ENCODE measurements around the gene HRG. TPM values are rescaled to one million over a fixed set of nuclear protein-coding genes. Genes with fewer than 3 reads are reported as not detected.

Gene HRG
- total RNA-seq, 1 donor from 2014 or later = not detected

DNA sequence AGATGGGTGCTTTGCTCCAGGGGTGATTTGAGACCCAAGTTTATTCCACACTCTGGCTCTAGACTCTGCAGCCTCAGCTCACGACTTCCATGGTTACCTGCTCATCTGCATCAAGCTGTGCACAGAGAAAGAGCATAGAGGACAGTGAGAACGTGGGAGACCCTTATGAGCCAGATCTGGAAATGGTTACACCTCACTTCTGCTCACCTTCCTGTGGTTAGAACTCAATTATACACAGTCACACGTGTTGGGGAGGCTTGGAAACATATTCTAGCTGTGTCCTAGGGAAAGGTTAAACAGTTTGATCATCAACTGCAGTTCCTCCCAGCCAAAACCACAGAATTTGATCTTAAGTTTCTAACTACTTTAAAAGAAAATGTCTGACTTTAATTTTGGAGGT, 23.8 kb upstream of the HRG start:
- H3K4me3 Mint-ChIP-seq (ENCODE audit: low read depth) = no peak overlapping the region
- no peaks in the 10 kb centered on the region for H3K36me3 Mint-ChIP-seq (ENCODE audit: low read depth)
- no peak overlapping the region for H3K27ac Mint-ChIP-seq
- intact Hi-C loops (cut with micrococcal nuclease) = no loop called here
- no peaks in the 10 kb centered on the region for H3K9me3 Mint-ChIP-seq
- peaks cover 19% of the 10 kb centered on the region for H3K4me1 Mint-ChIP-seq (ENCODE audit: low read depth)
- no peak for DNase-seq (ENCODE audit: low spot score)
- peaks cover 5% of the 10 kb centered on the region for H3K27me3 Mint-ChIP-seq (ENCODE audit: low read depth)

DNA sequence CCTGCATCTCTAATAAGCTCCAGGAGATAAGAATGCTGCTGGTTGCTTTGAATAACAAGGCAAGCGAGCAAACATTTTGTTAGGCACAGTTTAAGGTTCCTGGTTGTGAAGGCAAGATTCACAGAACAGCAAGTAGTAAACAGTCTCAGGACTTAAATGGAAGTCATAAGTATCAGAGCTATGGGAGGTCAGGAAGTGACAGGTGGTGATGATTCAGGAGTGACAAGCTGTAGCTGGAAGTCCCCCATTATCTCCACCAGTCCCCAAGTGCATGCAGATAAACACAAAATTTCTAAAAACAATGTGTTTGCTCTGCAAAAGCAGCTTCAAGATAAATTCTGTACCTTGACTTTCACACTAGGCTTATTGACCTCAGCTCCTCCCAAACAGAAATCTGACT, 22.3 kb upstream of the HRG start:
- H3K27ac Mint-ChIP-seq = no peak overlapping the region
- H3K36me3 Mint-ChIP-seq (ENCODE audit: low read depth) = no peaks in the 10 kb centered on the region
- no peak overlapping the region for H3K4me3 Mint-ChIP-seq (ENCODE audit: low read depth)
- H3K4me1 Mint-ChIP-seq (ENCODE audit: low read depth) = peaks cover 19% of the 10 kb centered on the region
- no peak for DNase-seq (ENCODE audit: low spot score)
- no peaks in the 10 kb centered on the region for H3K9me3 Mint-ChIP-seq
- H3K27me3 Mint-ChIP-seq (ENCODE audit: low read depth) = peaks cover 8% of the 10 kb centered on the region
- intact Hi-C loops (cut with micrococcal nuclease) = no loop called here

DNA sequence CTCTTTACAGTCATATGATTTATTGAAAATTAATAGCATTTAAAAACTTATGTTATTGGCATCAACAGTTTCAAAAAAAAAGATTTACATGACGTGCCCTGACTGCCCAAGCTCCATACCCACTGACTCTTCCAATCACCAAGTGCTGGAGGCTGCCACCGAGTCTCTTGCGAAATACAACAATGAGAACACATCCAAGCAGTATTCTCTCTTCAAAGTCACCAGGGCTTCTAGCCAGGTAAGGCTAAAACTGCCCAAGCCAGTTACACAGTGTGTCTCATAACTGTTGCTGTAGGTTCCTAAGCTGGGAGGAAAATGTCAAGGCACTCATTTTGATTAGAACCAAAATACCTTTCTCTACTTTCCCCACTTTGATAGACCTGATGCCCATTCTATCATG, 21.1 kb upstream of the HRG start:
- intact Hi-C loops (cut with micrococcal nuclease) = no loop called here
- peaks cover 12% of the 10 kb centered on the region for H3K27me3 Mint-ChIP-seq (ENCODE audit: low read depth)
- no peak overlapping the region for H3K4me3 Mint-ChIP-seq (ENCODE audit: low read depth)
- no peaks in the 10 kb centered on the region for H3K36me3 Mint-ChIP-seq (ENCODE audit: low read depth)
- DNase-seq (ENCODE audit: low spot score) = no peak
- no peaks in the 10 kb centered on the region for H3K9me3 Mint-ChIP-seq
- no peak overlapping the region for H3K27ac Mint-ChIP-seq
- peaks cover 19% of the 10 kb centered on the region for H3K4me1 Mint-ChIP-seq (ENCODE audit: low read depth)

DNA sequence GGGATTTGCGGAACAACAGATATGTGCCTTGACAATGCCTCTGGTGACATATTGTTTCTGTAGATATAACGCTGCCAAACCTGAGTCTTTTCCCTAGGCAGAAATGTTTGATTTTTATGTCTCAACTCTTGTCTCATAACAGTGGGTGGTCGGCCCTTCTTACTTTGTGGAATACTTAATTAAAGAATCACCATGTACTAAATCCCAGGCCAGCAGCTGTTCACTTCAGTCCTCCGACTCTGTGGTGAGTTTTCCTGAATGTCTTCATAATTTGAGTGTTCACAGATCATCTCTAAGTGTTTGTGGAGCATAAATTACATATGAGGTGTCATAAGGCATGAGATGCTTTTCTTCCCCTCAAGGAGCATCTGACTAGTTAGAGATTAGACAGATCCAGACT, 19.7 kb upstream of the HRG start:
- intact Hi-C loops (cut with micrococcal nuclease) = no loop called here
- Mint-ChIP-seq H3K9me3 (no peaks in the 10 kb centered on the region), H3K4me3 (ENCODE audit: low read depth) (no peak overlapping the region), H3K27me3 (ENCODE audit: low read depth) (peaks cover 12% of the 10 kb centered on the region), H3K4me1 (ENCODE audit: low read depth) (peaks cover 19% of the 10 kb centered on the region), H3K36me3 (ENCODE audit: low read depth) (no peaks in the 10 kb centered on the region), H3K27ac (no peak overlapping the region)
- DNase-seq (ENCODE audit: low spot score) = no peak

DNA sequence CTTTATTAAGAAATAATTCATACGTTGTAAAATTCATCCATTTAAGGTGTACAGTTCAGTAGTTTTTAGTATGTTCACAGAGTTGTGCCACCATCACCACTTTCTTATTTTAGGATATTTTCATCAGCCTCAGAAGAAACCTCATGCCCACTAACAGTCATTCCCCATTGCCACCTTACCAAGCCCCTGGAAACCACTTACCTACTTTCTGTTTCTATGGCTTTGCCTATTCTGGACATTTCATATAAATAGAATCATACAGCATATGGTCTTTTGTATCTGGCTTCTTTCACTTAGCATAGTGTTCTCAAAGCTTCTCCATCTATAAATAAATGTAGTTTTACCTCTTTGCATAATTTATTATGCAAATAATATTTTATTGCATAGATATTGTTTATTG, 19.0 kb upstream of the HRG start:
- Mint-ChIP-seq H3K27ac (no peak overlapping the region), H3K4me1 (ENCODE audit: low read depth) (peaks cover 19% of the 10 kb centered on the region), H3K4me3 (ENCODE audit: low read depth) (no peak overlapping the region), H3K36me3 (ENCODE audit: low read depth) (no peaks in the 10 kb centered on the region), H3K9me3 (no peaks in the 10 kb centered on the region), H3K27me3 (ENCODE audit: low read depth) (peaks cover 15% of the 10 kb centered on the region)
- intact Hi-C loops (cut with micrococcal nuclease) = no loop called here
- DNase-seq (ENCODE audit: low spot score) = no peak

DNA sequence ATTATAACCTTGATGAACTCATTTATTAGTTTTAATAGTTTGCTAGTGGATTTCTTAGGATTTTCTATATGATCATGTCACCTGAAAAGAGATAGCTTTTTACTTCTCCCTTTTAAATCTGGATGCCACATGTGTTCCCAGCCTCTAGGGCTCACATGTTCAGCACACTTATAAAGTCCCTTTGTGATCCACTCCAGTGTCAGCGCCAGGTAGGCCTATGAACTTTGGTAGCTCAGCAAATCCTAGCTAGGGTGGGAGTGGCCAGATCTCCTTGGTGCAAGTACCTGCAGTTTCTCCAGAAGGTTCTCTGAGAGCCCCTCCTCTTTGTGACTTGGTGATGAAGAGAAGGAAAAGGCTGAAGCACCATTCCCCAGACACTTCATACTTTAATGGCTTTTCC, 17.0 kb upstream of the HRG start:
- Mint-ChIP-seq H3K27me3 (ENCODE audit: low read depth) (peaks cover 17% of the 10 kb centered on the region), H3K4me1 (ENCODE audit: low read depth) (peaks cover 3% of the 10 kb centered on the region), H3K27ac (no peak overlapping the region), H3K36me3 (ENCODE audit: low read depth) (no peaks in the 10 kb centered on the region), H3K9me3 (no peaks in the 10 kb centered on the region), H3K4me3 (ENCODE audit: low read depth) (no peak overlapping the region)
- intact Hi-C loops (cut with micrococcal nuclease) = no loop called here
- no peak for DNase-seq (ENCODE audit: low spot score)

DNA sequence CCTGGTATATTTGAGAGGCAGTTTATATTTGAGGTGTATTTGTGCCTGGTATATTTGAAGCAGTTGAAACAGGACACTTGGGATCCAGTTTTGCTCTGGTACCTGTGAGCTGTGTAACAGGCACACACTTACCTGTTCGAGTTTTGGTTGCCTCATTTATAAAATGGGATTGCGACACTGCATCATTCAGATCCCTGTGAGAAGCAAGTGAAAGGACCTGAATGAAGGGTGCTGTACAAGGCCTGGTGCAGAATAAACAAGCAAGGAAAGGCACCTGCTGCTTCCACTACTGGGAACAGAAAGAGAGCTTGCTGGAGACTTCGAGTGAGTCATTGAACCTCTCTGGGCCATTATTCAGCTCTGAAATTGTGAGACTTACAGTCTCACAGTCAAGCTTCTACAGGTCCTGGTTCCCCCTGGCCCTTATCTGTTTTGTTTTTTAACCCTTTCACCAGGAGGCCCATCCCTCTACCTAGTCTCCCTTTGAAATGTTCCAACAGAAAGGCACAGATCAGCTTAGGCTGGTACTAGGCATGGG, 14.1 kb upstream of the HRG start:
- Mint-ChIP-seq H3K27me3 (ENCODE audit: low read depth) (peaks cover 26% of the 10 kb centered on the region), H3K4me3 (ENCODE audit: low read depth) (no peak overlapping the region), H3K27ac (no peak overlapping the region), H3K9me3 (no peaks in the 10 kb centered on the region), H3K36me3 (ENCODE audit: low read depth) (no peaks in the 10 kb centered on the region), H3K4me1 (ENCODE audit: low read depth) (no peaks in the 10 kb centered on the region)
- intact Hi-C loops (cut with micrococcal nuclease) = no loop called here
- DNase-seq (ENCODE audit: low spot score) = no peak

DNA sequence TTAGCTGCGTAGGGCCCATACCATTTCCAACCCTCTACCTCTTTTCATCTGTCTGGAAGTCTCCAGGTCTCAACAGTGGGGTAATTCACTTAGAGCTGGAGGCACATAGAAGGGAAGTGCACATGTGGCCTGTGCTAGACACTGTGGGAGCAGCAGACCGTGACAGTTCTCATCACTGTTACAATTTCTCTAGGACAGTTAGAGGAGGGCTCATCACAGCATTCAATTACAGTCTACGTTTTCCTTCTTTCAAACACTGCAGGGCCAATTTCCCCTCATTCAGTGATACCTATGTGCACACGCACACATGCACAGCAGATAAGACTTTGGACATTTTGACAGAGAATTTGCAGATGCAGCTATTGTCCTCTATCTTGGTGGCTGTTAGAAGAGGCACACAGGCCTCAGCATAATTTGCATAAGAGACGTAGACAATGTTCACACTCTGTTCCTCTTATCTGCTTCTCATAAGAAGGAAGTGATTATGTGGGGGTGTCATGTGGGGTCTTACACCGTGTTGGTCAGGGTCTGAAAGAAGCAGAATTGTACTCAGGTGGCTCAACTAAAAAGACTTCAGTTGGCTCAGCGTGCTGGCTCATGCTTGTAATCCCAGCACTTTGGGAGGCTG, 12.6 kb upstream of the HRG start:
- no peaks in the 10 kb centered on the region for H3K36me3 Mint-ChIP-seq (ENCODE audit: low read depth)
- H3K27ac Mint-ChIP-seq = no peak overlapping the region
- intact Hi-C loops (cut with micrococcal nuclease) = no loop called here

DNA sequence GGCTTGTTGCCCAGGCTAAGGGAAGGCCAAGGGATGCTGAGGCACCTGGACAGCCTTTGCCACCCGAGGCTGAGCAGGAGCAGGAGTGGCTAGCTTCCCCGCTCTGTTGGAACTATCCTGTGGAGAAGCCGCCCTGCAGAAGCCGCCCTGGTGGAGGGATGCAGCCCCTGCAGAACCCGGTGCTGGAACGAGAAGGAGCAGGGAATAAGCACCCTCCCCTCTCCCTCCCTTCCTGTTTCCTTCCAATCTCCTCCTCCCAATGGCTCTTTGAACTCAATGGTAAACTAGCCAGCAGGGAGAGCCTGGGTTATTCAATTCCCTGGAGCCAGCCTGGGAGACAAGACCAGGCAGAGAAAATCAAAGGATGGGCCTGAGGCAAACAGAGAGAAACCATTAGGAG, 11.8 kb upstream of the HRG start:
- no peak for DNase-seq (ENCODE audit: low spot score)
- no peaks in the 10 kb centered on the region for H3K4me1 Mint-ChIP-seq (ENCODE audit: low read depth)
- no peaks in the 10 kb centered on the region for H3K36me3 Mint-ChIP-seq (ENCODE audit: low read depth)
- H3K27ac Mint-ChIP-seq = no peak overlapping the region
- no peak overlapping the region for H3K4me3 Mint-ChIP-seq (ENCODE audit: low read depth)
- H3K27me3 Mint-ChIP-seq (ENCODE audit: low read depth) = peaks cover 29% of the 10 kb centered on the region
- H3K9me3 Mint-ChIP-seq = no peaks in the 10 kb centered on the region
- intact Hi-C loops (cut with micrococcal nuclease) = no loop called here

More for the DNA sequence above, 12.6 kb upstream of the HRG start:
- Mint-ChIP-seq H3K4me3 (ENCODE audit: low read depth) (no peak overlapping the region), H3K4me1 (ENCODE audit: low read depth) (no peaks in the 10 kb centered on the region), H3K9me3 (no peaks in the 10 kb centered on the region), H3K27me3 (ENCODE audit: low read depth) (peaks cover 27% of the 10 kb centered on the region)
- DNase-seq (ENCODE audit: low spot score) = no peak

DNA sequence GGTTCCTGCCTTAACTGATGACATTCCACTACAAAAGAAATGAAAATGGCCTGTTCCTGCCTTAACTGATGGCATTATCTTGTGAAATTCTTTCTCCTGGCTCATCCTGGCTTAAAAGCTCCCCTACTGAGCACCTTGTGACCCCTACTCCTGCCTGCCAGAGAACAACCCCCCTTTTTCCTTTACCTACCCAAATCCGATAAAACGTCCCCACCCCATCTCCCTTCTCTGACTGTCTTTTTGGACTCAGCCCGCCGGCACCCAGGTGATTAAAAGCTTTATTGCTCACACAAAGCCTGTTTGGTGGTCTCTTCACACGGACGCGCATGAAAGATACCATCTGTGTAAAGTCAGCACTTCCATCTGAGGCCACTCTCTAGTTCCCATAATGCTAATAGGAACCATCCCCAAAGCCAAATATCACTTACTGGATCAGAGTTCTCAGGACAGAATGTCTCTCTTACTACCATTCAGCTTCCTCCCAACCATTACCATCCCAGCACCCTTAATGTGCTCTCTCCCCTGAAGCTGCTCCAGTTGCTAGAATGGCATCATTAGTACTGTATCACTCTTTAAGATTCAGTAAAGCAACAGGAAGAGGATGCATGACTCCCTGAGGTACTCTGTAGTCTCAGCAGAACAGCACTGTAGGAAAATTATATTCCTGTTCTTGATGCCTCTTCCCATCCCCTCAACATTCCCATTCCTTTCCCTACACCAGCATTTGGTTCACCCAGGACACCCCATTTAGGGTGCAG, 2.3 kb upstream of the HRG start:
- intact Hi-C loops (cut with micrococcal nuclease) = no loop called here
- no peaks in the 10 kb centered on the region for H3K36me3 Mint-ChIP-seq (ENCODE audit: low read depth)
- H3K9me3 Mint-ChIP-seq = no peaks in the 10 kb centered on the region
- no peak for DNase-seq (ENCODE audit: low spot score)
- no peak overlapping the region for H3K4me3 Mint-ChIP-seq (ENCODE audit: low read depth)
- no peak overlapping the region for H3K27ac Mint-ChIP-seq
- peaks cover 23% of the 10 kb centered on the region for H3K27me3 Mint-ChIP-seq (ENCODE audit: low read depth)
- peaks cover 3% of the 10 kb centered on the region for H3K4me1 Mint-ChIP-seq (ENCODE audit: low read depth)

DNA sequence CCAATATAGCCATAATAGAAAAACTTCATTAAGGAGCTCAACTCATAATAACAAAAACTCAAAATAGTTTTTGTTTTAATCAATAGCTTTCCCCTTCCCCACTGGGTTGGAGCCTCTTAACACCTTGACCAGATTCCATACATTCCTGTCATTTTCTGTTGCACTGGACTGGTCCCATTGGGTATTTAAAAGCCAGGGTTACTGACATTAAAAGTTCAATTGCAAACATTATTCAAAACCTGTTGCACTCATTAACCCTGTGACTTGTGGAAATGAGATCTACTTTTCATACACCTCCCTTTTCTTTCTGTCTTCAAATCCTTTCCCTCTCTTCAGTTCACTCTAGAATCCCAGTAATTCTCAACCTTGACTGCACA, 1.7 kb upstream of the HRG start:
- intact Hi-C loops (cut with micrococcal nuclease) = no loop called here
- no peak for DNase-seq (ENCODE audit: low spot score)
- H3K36me3 Mint-ChIP-seq (ENCODE audit: low read depth) = no peaks in the 10 kb centered on the region
- H3K9me3 Mint-ChIP-seq = no peaks in the 10 kb centered on the region
- H3K27ac Mint-ChIP-seq = no peak overlapping the region
- peaks cover 5% of the 10 kb centered on the region for H3K4me1 Mint-ChIP-seq (ENCODE audit: low read depth)
- H3K27me3 Mint-ChIP-seq (ENCODE audit: low read depth) = peaks cover 19% of the 10 kb centered on the region
- no peak overlapping the region for H3K4me3 Mint-ChIP-seq (ENCODE audit: low read depth)

DNA sequence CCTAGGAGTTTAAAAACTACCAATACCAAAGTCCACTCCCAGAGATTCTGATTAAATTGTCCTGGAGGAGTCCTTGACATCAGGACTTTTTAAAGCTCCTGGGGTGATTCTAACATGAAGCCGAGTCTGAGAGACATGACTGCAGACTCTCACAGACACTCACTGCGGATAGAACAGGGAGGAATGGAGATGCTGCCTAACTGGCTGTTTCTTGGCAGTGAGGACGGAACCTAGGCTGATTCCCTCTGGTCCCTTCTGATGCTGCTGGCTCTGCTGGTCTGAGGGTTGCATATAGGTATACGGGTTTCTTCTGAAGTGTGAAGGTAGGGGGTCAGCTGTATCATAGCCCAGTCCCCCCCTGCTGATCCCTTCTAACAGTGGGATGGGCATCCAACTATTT, 1.3 kb upstream of the HRG start:
- Mint-ChIP-seq H3K9me3 (no peaks in the 10 kb centered on the region), H3K27ac (no peak overlapping the region), H3K36me3 (ENCODE audit: low read depth) (no peaks in the 10 kb centered on the region), H3K4me1 (ENCODE audit: low read depth) (peaks cover 9% of the 10 kb centered on the region), H3K27me3 (ENCODE audit: low read depth) (peaks cover 17% of the 10 kb centered on the region), H3K4me3 (ENCODE audit: low read depth) (no peak overlapping the region)
- DNase-seq (ENCODE audit: low spot score) = no peak
- intact Hi-C loops (cut with micrococcal nuclease) = no loop called here

DNA sequence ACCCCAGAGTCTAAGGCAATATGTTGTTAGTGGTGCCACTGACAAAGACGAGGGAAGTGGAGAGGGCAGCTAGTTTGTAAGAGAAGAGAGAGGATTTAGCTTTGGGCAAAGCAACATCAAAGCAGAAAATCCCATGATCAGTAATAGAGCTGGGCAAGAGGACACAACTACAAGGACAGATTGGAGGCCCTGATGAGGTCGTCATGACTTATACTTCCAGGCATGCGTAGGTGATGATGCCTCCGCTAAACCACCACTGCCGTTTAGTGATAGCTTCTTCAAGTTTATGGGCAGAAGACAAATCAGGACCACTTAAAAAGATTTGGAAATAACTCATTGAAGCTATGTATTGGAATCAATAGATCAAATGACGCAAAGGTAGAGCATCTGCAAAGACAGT, 2.6 kb downstream of the HRG start:
- DNase-seq (ENCODE audit: low spot score) = no peak
- Mint-ChIP-seq H3K9me3 (no peaks in the 10 kb centered on the region), H3K4me1 (ENCODE audit: low read depth) (peaks cover 13% of the 10 kb centered on the region), H3K4me3 (ENCODE audit: low read depth) (no peak overlapping the region), H3K27ac (no peak overlapping the region), H3K27me3 (ENCODE audit: low read depth) (peaks cover 20% of the 10 kb centered on the region), H3K36me3 (ENCODE audit: low read depth) (no peaks in the 10 kb centered on the region)
- intact Hi-C loops (cut with micrococcal nuclease) = no loop called here

Measured in activated T-helper 2 cell treated with anti-CD3 and anti-CD28 coated beads, Interferon-gamma antibody, Interleukin-2, Interleukin-4, amounts not matched to agents 10 μg/mL and 5 μg/mL and 100 μg/mL, durations not matched to agents 14 hours and 24 hours and 36 hours (primary cell).